Mesendoderm (in vitro differentiated cells): ENCODE measurements around the gene CBLL1.

Source experiments
- DNase-seq: peaks from one replicate; pipeline ENCODE4 v3.0.0; 2013
- H2AK5ac ChIP-seq: 2 replicates; pipeline ENCODE4 v1.6.1; 2013; ENCODE audit warnings: low read length, inconsistent platforms
- H2BK120ac ChIP-seq: 2 replicates; pipeline ENCODE4 v1.6.1; 2013; ENCODE audit warnings: low read depth, mild to moderate bottlenecking, low read length, moderate library complexity, mixed read lengths
- H2BK15ac ChIP-seq: replicated peaks from 2 replicates; pipeline ENCODE4 v1.6.1; 2013; ENCODE audit warnings: low read depth, mild to moderate bottlenecking, moderate library complexity
- H2BK5ac ChIP-seq: 2 replicates; pipeline ENCODE4 v1.6.1; 2013; ENCODE audit warnings: low read length, inconsistent platforms
- H3K18ac ChIP-seq: 2 replicates; pipeline ENCODE4 v1.6.1; 2013; ENCODE audit warnings: mild to moderate bottlenecking, low read length, mixed read lengths
- H3K23ac ChIP-seq: one replicate; pipeline ENCODE4 v1.6.1; 2013; ENCODE audit warnings: low read length
- H3K27ac ChIP-seq: 2 replicates; pipeline ENCODE4 v1.5.1; 2013; ENCODE audit warnings: low read depth, mild to moderate bottlenecking, inconsistent platforms, low read length, moderate library complexity
- H3K27me3 ChIP-seq: 2 replicates; pipeline ENCODE4 v1.6.1; 2013; ENCODE audit warnings: low read length, control low read depth, mild to moderate bottlenecking, inconsistent platforms; ENCODE audit not compliant: insufficient read depth, poor library complexity
- H3K36me3 ChIP-seq: 2 replicates; pipeline ENCODE4 v1.6.1; 2013; ENCODE audit warnings: low read length, inconsistent platforms; ENCODE audit not compliant: control insufficient read depth, insufficient read depth
- H3K4ac ChIP-seq: one replicate; pipeline ENCODE4 v1.6.1; 2013; ENCODE audit warnings: low read depth, mild to moderate bottlenecking, low read length, moderate library complexity
- H3K4me1 ChIP-seq: 2 replicates; pipeline ENCODE4 v1.6.1; 2013; ENCODE audit warnings: low read depth, low read length, inconsistent platforms; ENCODE audit not compliant: control insufficient read depth
- H3K4me2 ChIP-seq: 2 replicates; pipeline ENCODE4 v1.6.1; 2013; ENCODE audit warnings: low read length
- H3K4me3 ChIP-seq: 2 replicates; pipeline ENCODE4 v1.5.1; 2013; ENCODE audit warnings: mild to moderate bottlenecking, low read length
- H3K56ac ChIP-seq: one replicate; pipeline ENCODE4 v1.6.1; 2013; ENCODE audit warnings: low read length
- H3K79me1 ChIP-seq: 2 replicates; pipeline ENCODE4 v1.6.1; 2013; ENCODE audit warnings: low read length, inconsistent platforms
- H3K79me2 ChIP-seq: 2 replicates; pipeline ENCODE4 v1.6.1; 2013; ENCODE audit warnings: mild to moderate bottlenecking, low read length; ENCODE audit not compliant: control insufficient read depth, insufficient read depth
- H3K9ac ChIP-seq: 2 replicates; pipeline ENCODE4 v1.6.1; 2013; ENCODE audit warnings: low read length, inconsistent platforms
- H4K5ac ChIP-seq: one replicate; pipeline ENCODE4 v1.6.1; 2013; ENCODE audit warnings: low read length
- H4K8ac ChIP-seq: one replicate; pipeline ENCODE4 v1.6.1; 2013; ENCODE audit warnings: low read depth, mild to moderate bottlenecking, control low read depth, low read length, moderate library complexity
- WGBS: extraction: QIAGEN DNeasy Blood & Tissue Kit; methylation state at CpG from one replicate; pipeline ENCODE4 v1.1.7; 2013; ENCODE audit warnings: low lambda C conversion rate, missing lambda C conversion rate; ENCODE audit not compliant: insufficient coverage; ENCODE audit errors: extremely low coverage; 5-methylcytosine and 5-hydroxymethylcytosine counted together

Gene CBLL1

DNA sequence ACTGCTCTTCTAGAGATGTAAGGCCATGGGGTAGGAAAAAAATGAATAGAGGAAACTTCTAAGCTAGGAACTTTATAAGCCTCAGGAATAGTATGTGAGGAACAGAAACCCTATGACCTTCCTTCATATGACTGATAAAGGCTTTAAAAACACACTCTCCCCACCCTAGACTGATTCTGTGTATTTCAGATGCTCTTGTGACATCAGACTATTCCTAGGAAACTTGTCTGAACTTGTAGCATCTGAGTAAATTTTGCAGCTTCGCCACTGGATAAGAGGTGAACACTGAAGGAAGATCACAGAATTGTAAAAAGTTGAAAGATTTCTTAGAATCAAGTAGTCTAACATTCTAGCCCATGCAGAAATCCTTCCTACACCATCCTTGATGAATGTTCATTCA lies 31.0 kb upstream of the CBLL1 start:
- no peak overlapping the region for H3K56ac ChIP-seq

DNA sequence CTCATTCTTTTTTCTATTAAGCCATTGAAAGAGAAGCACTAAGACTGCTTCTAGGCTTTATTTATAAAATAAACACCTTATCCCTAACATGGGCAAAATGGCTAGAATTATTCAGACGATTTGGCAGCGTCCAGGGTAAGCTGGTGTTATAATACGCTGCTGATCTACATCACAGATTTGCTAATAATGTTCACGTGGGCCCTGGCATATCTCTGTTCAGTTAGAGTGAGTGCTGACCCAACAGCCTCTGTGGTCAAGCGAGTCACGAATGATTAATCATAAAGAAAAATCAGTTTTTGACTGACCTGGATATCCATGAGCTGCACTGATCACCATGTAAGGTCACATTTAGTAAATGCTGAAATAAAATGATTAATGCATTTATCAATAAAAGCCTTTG lies 28.4 kb upstream of the CBLL1 start:
- Histone ChIP-seq H2BK120ac (no peak overlapping the region), H3K23ac (no peak overlapping the region), H2BK5ac (no peak overlapping the region), H3K9ac (no peak overlapping the region), H3K79me2 (no peaks in the 10 kb centered on the region), H3K36me3 (no peaks in the 10 kb centered on the region), H2BK15ac (no peak overlapping the region), H3K4ac (no peak overlapping the region), H3K18ac (no peak overlapping the region), H4K8ac (no peak overlapping the region), H3K56ac (no peak overlapping the region), H3K4me2 (no peak overlapping the region), H3K4me1 (no peaks in the 10 kb centered on the region), H3K27me3 (no peaks in the 10 kb centered on the region), H4K5ac (no peak overlapping the region), H3K27ac (no peak overlapping the region), H3K4me3 (no peak overlapping the region), H2AK5ac (no peak overlapping the region), H3K79me1 (no peaks in the 10 kb centered on the region)
- DNase-seq, result no peak
- WGBS, result no CpG with 5 or more reads among the region's 6 CpGs

More for the DNA sequence above, 31.0 kb upstream of the CBLL1 start:
- H2BK120ac ChIP-seq, result no peak overlapping the region
- H3K4ac ChIP-seq, result no peak overlapping the region
- no CpG with 5 or more reads among the region's 1 CpG for WGBS
- no peaks in the 10 kb centered on the region for H3K79me2 ChIP-seq
- H3K9ac ChIP-seq, result no peak overlapping the region
- no peaks in the 10 kb centered on the region for H3K27me3 ChIP-seq
- H4K5ac ChIP-seq, result no peak overlapping the region
- no peak overlapping the region for H3K27ac ChIP-seq
- no peak overlapping the region for H3K23ac ChIP-seq
- no peak overlapping the region for H3K18ac ChIP-seq
- no peak for DNase-seq
- H3K4me3 ChIP-seq, result no peak overlapping the region
- no peak overlapping the region for H2BK15ac ChIP-seq
- no peak overlapping the region for H2AK5ac ChIP-seq
- H3K79me1 ChIP-seq, result no peaks in the 10 kb centered on the region
- no peaks in the 10 kb centered on the region for H3K36me3 ChIP-seq
- no peak overlapping the region for H3K4me2 ChIP-seq
- no peak overlapping the region for H4K8ac ChIP-seq
- no peak overlapping the region for H2BK5ac ChIP-seq
- H3K4me1 ChIP-seq, result no peaks in the 10 kb centered on the region

DNA sequence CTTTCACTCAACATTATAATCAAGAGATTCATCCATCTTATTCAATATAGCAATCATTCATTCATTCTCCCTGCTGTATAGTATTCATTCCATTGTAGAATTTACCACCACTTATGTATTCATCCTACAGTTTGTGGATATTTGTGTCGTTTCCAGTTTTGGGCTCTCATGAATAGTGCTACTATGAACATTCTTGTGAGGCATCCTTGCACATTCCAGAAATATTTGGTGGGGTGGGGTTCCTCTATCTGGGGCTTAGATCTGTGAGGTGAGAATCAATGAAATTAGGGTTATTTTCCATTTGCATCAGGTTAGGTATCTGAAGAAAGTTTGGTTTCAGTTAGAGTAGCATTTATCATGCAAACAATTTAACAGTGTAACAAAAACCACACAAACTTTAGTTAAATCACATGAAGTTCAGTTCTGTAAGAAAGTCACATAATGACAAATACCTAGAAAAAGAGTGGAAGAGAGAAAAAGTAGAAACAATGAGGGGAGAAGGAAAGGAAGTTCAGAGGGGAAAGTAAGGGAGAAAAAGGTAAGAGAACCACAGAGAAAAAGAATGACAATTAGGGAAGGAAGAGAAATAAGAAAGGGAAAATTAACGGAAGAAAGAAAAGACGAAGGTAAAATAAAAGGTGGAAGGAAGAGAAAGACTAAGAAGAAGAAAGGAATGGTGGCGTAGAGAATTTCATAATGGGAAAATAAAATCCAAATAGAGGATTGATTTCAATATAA lies 25.3 kb upstream of the CBLL1 start:
- no peaks in the 10 kb centered on the region for H3K79me1 ChIP-seq
- no peaks in the 10 kb centered on the region for H3K27me3 ChIP-seq
- no peak overlapping the region for H4K5ac ChIP-seq
- no peaks in the 10 kb centered on the region for H3K79me2 ChIP-seq
- H3K56ac ChIP-seq, result no peak overlapping the region
- H3K9ac ChIP-seq, result no peak overlapping the region
- no peak overlapping the region for H2BK5ac ChIP-seq
- H3K4ac ChIP-seq, result no peak overlapping the region
- no peak overlapping the region for H2AK5ac ChIP-seq
- no peak overlapping the region for H3K4me2 ChIP-seq
- no peak overlapping the region for H3K18ac ChIP-seq
- H2BK120ac ChIP-seq, result no peak overlapping the region
- H3K23ac ChIP-seq, result no peak overlapping the region
- no peak overlapping the region for H4K8ac ChIP-seq
- H3K4me1 ChIP-seq, result no peaks in the 10 kb centered on the region
- no peaks in the 10 kb centered on the region for H3K36me3 ChIP-seq
- no peak overlapping the region for H2BK15ac ChIP-seq
- WGBS, result 100% methylated on average over 3 of the region's 4 CpGs
- peak; percentile 25 for DNase-seq
- H3K4me3 ChIP-seq, result no peak overlapping the region
- H3K27ac ChIP-seq, result no peak overlapping the region

DNA sequence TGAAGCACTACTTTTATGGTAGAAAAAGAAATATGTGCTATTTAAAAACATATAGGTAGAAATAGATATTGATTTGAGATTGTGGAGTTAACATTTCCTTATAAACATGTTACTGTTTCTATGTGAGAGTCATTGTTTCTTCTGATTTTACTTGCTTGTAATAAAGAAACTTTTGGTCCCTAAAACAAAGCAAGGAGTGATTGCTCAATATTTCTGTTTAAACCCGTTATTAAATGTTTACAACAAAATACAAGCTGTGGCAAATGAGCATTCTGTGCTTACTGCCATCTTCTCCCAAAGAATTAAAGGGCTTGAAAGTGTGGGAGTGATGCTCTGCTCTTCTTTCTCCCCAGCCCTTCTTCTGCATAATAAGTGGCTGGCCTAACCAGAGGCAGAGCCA lies 22.7 kb upstream of the CBLL1 start:
- Histone ChIP-seq H4K5ac (no peak overlapping the region), H3K79me1 (no peaks in the 10 kb centered on the region), H3K36me3 (no peaks in the 10 kb centered on the region), H3K4me2 (no peak overlapping the region), H4K8ac (no peak overlapping the region), H3K56ac (no peak overlapping the region), H2BK5ac (no peak overlapping the region), H3K23ac (no peak overlapping the region), H3K9ac (no peak overlapping the region), H3K4me3 (no peak overlapping the region), H2BK120ac (no peak overlapping the region), H3K27me3 (no peaks in the 10 kb centered on the region), H3K4ac (no peak overlapping the region), H3K18ac (no peak overlapping the region), H3K4me1 (no peaks in the 10 kb centered on the region), H3K79me2 (no peaks in the 10 kb centered on the region), H2AK5ac (no peak overlapping the region), H2BK15ac (no peak overlapping the region), H3K27ac (no peak overlapping the region)
- no CpG with 5 or more reads among the region's 1 CpG for whole genome bisulfite sequencing
- DNase-seq, result no peak

DNA sequence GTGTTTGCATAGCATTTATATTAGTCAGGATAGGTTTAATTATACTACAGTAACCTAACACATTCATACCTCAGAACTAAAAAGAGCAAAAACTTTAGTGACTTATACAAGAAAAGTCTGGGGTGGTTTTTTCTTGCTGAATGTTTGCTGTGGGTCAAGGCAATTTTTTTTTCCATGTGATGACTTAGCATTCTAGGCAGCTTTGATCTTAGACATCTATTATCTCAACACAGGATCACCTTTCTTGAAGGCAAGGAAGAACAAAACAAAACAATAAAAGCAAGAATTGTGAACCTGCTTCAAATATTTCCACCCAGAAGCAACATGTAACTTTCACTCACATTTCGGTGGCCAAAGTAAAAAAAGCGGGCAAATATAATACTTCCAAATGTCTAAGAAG lies 20.7 kb upstream of the CBLL1 start:
- Histone ChIP-seq H2AK5ac (no peak overlapping the region), H3K4me1 (no peaks in the 10 kb centered on the region), H3K9ac (no peak overlapping the region), H3K18ac (no peak overlapping the region), H3K36me3 (no peaks in the 10 kb centered on the region), H3K79me2 (no peaks in the 10 kb centered on the region), H4K5ac (no peak overlapping the region), H3K4me2 (no peak overlapping the region), H2BK120ac (no peak overlapping the region), H3K27ac (no peak overlapping the region), H3K27me3 (no peaks in the 10 kb centered on the region), H3K4ac (no peak overlapping the region), H2BK15ac (no peak overlapping the region), H3K56ac (no peak overlapping the region), H3K23ac (no peak overlapping the region), H3K4me3 (no peak overlapping the region), H2BK5ac (no peak overlapping the region), H3K79me1 (no peaks in the 10 kb centered on the region), H4K8ac (no peak overlapping the region)
- WGBS, result no CpG with 5 or more reads among the region's 2 CpGs
- no peak for DNase-seq

DNA sequence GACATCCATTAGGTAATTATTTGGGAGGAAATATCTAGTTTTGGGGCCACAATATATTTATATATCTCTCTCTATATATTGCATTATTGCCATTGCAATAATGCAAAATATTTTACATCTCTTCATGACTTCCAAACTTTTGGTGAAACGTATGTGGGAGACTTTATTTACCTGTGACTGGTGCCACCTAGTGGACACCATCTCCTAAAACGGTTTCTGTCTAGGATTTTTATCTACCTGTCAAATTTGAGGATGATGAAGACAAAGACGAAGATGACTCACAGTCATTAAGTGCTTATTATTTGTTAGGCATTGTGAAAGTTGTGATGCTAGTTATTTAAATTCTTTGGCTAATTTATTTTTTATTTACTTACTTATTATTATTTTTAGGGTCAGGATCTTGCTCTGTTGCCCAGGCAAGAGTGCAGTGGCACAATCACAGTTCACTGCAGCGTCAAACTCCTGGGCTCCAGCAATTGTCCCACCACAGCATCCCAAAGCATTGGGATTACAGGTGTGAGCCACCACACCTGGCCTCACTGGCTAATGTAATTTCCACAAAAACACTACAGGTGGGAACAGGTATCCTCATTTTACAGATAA lies 18.7 kb upstream of the CBLL1 start:
- no peak overlapping the region for H3K56ac ChIP-seq
- no peak overlapping the region for H3K4ac ChIP-seq
- no peak overlapping the region for H3K4me3 ChIP-seq
- H3K27ac ChIP-seq, result no peak overlapping the region
- H2BK120ac ChIP-seq, result no peak overlapping the region
- no peak overlapping the region for H2BK15ac ChIP-seq
- H2AK5ac ChIP-seq, result no peak overlapping the region
- H3K18ac ChIP-seq, result no peak overlapping the region
- H3K36me3 ChIP-seq, result no peaks in the 10 kb centered on the region
- no peak overlapping the region for H2BK5ac ChIP-seq
- no peaks in the 10 kb centered on the region for H3K79me1 ChIP-seq
- H3K9ac ChIP-seq, result no peak overlapping the region
- H3K27me3 ChIP-seq, result no peaks in the 10 kb centered on the region
- no peak overlapping the region for H3K4me2 ChIP-seq
- no peak overlapping the region for H4K8ac ChIP-seq
- no peak overlapping the region for H3K23ac ChIP-seq
- H3K79me2 ChIP-seq, result no peaks in the 10 kb centered on the region
- no peak overlapping the region for H4K5ac ChIP-seq
- DNase-seq, result peak; percentile 54
- no CpG with 5 or more reads among the region's 4 CpGs for WGBS
- H3K4me1 ChIP-seq, result no peaks in the 10 kb centered on the region
